Measurements from ENCODE around the gene PDHX. TPM values are rescaled to one million over a fixed set of nuclear protein-coding genes. Genes with fewer than 3 reads are reported as not detected.
"Not testable (repeated sequence)": the region's sequence is repeated elsewhere in the genome, so short reads cannot be mapped to it uniquely, and the experiment has no call there.

The PDHX gene
- polyA plus RNA-seq, 1 donor, result 38.6 TPM

GRCh38 chr11:34909415-34909814 is 7.0 kb upstream of the PDHX start:
- DNase-seq, result no peak

DNA sequence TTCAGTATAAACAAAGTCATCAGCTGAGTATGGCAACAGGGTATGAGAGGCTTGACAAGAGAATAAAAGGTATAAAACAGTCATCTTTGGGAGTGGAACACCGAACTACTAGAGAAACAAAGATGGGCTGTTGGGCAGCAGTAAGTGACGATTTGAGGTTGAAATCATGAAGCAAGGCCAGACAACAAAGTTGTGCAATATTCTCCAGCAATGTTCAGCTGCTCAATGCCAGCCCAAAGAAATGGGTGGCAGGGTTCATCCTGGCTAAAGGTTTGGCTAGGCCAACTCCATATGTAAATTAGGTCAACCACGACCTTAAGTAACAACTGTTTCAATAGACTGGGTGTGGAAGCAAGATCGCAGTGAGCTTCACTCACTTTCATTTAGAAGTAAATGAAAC is 6.5 kb upstream of the PDHX start:
- DNase-seq, result no peak

- DNase-seq, result no peak
Measured at GRCh38 chr11:34910817-34911216, 5.6 kb upstream of the PDHX start.

GRCh38 chr11:34911676-34912075 is 4.7 kb upstream of the PDHX start:
- no peak for DNase-seq

GRCh38 chr11:34913556-34913955 is 2.9 kb upstream of the PDHX start:
- DNase-seq, result not testable (repeated sequence)

DNA sequence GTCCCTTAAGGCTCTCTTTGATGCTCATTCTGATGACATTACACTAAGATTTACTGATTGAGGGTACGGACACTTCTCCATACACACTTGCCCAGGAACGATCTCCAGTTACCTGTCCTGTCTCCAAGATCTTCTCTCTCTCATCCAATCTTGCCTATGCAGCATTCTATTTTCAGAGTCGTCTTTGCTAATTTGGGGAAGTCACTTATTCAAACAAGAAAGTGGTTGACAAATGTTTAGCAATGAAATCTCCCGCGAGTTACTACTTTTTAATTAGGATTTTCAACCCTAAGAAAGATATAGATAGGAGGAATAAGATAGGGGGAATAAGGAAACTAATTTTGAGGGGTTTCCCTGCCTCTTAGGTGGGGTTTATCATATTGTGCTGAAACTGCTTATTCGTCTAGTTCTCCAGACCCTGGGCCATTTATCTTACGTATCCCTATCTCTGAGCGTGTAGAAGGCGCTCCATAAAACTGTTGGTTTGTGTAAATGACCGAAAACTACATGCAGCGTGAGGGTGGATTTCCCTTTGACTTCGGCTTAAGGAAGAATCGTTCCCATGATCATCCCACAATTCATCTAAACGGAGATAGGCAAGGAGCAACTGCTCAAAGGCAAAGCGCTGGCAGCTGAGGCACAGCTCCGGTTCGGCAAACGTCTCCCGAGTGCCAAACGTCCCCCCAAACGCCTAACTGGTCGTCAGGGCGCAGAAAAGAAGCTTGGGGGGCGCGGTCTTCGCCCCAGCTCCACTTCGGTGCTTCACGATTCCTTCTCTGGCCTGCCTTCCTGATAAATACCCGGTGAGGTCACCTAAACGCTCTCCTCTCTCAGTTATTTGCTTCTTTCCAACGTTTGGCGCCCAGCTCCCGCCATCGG is 1.0 kb upstream of the PDHX start:
- peak; percentile 46 for DNase-seq

GRCh38 chr11:34916843-34917770 is 689 bp downstream of the PDHX start:
- peak; percentile 43 for DNase-seq

DNA sequence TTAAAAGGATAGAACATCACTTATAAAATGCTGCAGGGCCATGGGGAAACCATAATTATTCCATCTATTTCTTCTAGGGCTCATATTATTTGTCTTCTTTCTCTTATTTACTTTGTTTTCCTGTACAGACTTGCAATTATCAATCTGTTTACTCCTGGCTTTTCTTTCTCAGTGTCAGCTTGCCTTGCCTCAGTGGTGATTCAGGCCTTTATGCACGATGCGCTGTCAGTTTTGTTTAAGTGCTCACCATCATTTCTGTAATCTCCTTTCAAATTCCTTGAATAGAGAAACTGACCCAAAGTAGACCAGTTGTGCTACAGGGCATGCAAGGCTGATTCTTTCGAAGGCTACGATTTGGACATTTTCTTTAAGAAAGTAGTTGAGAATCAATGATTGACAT is 4.7 kb downstream of the PDHX start:
- DNase-seq, result no peak

- DNase-seq, result no peak
Measured at GRCh38 chr11:34924714-34925113, 8.3 kb downstream of the PDHX start.

DNA sequence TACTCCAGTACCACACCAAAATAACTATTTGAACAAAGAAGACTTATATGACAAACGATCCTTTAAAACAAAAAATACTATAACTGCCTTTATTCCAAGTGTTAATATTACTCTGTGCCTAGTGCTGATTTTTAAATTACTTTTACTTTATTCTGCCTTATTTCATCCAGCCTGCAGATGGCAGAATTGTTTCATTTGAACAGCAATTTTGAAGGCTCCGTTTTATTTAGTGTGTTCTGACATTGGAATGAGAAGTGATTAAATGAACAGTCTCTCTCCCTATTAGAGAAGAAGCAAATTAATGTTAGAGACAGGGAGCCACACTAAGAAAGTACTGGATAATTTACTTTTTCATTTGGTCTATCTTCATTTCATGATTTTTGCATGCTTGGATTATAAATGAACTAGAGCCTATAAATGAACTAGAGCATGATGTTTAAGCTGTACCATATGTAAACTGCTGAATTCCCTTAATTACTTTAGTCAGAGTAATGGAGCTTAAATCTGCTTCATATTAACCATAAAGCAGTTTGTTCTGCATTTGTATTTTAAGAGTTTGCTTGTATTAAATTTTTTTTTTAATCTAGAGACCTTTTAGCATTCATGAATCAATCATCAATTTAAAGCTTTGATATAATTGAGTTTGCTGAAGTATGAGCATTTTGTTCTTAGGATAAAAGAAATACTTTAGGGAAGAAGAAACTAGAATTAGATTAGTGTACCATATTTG is 9.8 kb downstream of the PDHX start:
- peak; percentile 56 for DNase-seq

GRCh38 chr11:34926831-34927132 is 10.4 kb downstream of the PDHX start:
- DNase-seq, result no peak

DNA sequence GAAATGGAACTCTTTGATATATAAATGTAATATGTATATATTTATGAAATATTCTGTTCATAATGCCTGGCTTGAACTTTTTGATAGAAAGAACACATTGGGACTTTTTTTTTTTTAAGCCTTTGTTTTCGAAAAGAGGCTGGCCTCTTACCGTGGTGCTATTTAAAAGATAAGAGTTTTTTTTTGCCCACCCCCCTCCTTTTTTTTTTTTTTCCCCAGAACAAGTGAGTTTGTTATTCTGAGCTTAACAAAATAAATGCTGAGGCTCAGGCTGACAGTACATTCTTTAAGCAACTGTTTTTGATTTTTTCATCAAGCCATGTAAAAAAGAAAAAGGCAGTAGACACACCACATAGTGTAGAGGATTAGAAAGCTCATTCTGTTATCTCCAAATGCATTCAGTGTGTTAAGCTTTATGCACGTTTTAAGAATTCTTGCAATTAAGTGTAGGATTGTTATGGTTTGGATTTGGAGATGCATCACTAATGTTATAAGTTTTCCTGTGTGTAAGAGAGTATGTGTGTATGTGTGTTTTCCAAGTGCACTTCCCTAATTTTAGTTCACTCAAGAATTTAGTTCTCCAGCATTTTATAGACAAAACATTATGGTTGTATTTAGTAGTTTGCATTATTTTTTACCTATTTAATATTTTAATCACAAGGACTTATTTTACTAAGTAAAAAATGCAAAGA is 12.0 kb downstream of the PDHX start:
- DNase-seq, result no peak

DNA sequence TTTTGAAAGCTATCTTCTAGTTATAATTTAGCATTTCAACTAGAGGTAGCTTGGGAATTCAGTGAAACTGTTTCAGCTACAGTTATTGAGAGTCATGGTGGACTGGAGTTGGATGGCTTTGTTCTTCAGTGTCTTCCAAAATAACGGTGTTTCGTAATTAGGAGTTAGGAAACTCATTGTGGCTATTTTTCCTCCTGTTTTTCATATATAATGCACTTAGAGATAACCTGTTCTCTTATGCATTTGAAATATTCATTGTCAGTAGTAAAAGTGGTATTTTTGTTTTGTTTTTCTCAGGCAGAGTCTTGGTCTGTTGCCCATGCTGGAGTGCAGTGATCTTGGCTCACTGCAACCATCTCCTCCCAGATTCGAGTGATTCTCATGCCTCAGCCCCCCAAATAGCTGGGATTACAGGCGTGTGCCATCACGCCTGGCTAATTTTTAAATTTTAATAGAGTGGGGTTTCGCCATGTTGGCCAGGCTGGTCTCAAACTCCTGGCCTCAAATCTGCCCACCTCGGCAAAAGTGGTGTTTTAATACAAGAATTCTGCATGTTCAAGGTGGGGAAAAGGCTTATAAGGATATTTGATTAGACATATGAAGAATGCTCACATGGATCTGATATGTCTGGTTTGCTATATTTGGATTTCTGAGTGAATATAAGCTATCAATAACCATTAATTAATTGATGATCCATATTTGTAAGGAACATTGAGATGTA is 12.7 kb downstream of the PDHX start:
- no peak for DNase-seq

- DNase-seq, result no peak
Measured at GRCh38 chr11:34929794-34930763, 13.7 kb downstream of the PDHX start.

DNA sequence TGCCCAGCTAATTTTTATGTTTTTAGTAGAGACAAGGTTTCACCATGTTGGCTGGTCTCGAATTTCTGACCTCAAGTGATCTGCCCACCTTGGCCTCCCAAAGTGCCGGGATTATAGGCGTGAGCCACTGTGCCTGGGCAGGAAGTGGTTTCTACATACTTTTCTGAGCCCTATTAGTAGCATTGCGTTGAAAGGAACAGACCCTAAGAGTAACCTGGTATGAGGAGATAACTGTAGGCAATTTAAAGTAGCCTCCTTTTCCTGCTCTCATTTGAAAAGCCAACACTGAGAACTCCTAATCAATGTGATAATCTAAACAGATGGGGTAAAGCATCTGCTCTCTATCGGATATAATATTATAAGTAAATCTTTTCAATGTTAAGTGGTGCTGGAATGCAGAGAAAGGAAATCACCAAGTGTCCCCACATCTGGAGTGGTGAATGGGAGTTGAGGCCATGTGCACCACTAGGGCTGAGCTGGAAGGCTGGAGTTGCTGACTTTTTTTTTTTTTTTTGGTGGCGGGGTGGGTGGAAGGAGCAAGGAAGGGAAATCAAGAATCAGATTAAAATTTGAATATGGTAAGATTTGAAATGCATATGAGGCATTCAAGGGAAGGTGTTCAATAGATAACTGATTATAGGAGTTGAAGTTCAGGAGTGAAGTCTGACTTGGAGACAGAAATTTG is 20.7 kb downstream of the PDHX start:
- DNase-seq, result no peak

- DNase-seq, result no peak
Measured at GRCh38 chr11:34938611-34939010, 22.2 kb downstream of the PDHX start.

- no peak for DNase-seq
Measured at GRCh38 chr11:34940026-34940677, 23.7 kb downstream of the PDHX start.

GRCh38 chr11:34941688-34942087 is 25.3 kb downstream of the PDHX start:
- no peak for DNase-seq

GRCh38 chr11:34944692-34945091 is 28.3 kb downstream of the PDHX start:
- no peak for DNase-seq

Measured in left kidney (tissue), 2 donors.